Bronchial epithelial cell (primary cell): ENCODE results near the gene GPATCH11. TPM values are rescaled to one million over a fixed set of nuclear protein-coding genes. Genes with fewer than 3 reads are reported as not detected.

Experiments
- DNase-seq: peaks from one replicate; pipeline ENCODE4 v3.0.0-alpha.2; 2010; ENCODE audit warnings: low read depth
- FAIRE-seq: peaks from 2 replicates; lab custom pipeline; 2011; peaks lifted over from hg19 to GRCh38; lab: Jason Lieb, UNC
- H3K27me3 ChIP-seq: 2 replicates; pipeline ENCODE4 v1.5.1; 2011; ENCODE audit warnings: low read length; ENCODE audit not compliant: control insufficient read depth, insufficient read depth
- H3K36me3 ChIP-seq: 2 replicates; pipeline ENCODE4 v1.5.1; 2011; ENCODE audit warnings: low read length; ENCODE audit not compliant: control insufficient read depth, insufficient read depth
- H3K4me3 ChIP-seq: 2 replicates; pipeline ENCODE4 v1.5.1; 2011; ENCODE audit warnings: mild to moderate bottlenecking, low read depth, low read length, control low read depth
- total RNA-seq: library from RNA; depleted of rRNA; stranded (reverse); fragments of >200 nt; gene quantifications from 2 replicates; pipeline ENCODE4 v1.2.1, GENCODE V29; 2014
- TF ChIP-seq, protein P1 (sequence below): IDR thresholded peaks from 2 replicates; pipeline ENCODE4 v1.5.1; 2011; ENCODE audit warnings: mild to moderate bottlenecking, moderate library complexity, low read length, control low read depth, inconsistent platforms; ENCODE audit not compliant: insufficient read depth, severe bottlenecking

The GPATCH11 gene
- total RNA-seq, 1 donor from 2014 or later, result 3.7 TPM

- Histone ChIP-seq H3K4me3 (no peak overlapping the region), H3K36me3 (peaks cover 6% of the 10 kb centered on the region), H3K27me3 (no peaks in the 10 kb centered on the region)
- TF ChIP-seq, protein P1, sequence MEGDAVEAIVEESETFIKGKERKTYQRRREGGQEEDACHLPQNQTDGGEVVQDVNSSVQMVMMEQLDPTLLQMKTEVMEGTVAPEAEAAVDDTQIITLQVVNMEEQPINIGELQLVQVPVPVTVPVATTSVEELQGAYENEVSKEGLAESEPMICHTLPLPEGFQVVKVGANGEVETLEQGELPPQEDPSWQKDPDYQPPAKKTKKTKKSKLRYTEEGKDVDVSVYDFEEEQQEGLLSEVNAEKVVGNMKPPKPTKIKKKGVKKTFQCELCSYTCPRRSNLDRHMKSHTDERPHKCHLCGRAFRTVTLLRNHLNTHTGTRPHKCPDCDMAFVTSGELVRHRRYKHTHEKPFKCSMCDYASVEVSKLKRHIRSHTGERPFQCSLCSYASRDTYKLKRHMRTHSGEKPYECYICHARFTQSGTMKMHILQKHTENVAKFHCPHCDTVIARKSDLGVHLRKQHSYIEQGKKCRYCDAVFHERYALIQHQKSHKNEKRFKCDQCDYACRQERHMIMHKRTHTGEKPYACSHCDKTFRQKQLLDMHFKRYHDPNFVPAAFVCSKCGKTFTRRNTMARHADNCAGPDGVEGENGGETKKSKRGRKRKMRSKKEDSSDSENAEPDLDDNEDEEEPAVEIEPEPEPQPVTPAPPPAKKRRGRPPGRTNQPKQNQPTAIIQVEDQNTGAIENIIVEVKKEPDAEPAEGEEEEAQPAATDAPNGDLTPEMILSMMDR, result no peak
- FAIRE-seq (no peak), DNase-seq (no peak)
Observed at GRCh38 chr2:37060446-37060845, 23.9 kb upstream of the GPATCH11 start.

DNA sequence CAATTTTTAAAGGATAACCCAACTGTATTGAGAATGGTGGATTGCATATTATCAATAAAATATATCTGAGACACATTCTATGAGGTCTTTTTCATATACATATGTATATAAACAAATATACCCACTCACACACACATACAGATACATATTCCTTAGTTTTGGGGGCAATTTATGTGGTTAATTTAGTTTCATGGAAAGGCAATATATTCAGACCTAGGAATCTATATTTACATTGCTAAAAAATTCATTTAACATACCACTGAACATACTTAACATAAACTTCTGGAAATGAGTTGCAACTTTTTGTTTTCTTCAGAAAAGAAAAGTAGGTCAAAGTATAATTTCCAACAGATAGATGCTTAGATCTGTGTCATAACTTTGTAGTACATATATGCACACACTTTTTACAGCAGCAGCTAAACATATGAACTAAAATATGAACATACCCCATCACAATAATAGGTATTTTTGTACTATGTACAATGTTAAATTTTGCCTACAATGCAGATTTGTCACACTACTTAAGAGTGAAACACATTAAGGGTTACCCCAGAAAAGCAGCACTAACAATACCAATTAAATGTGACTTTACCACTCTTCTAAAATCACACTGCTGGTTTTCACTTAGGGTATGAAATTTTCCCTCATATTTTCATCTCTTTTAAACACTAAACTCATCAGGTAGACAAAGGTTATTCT is 23.2 kb upstream of the GPATCH11 start:
- Histone ChIP-seq H3K36me3 (peaks cover 11% of the 10 kb centered on the region), H3K27me3 (no peaks in the 10 kb centered on the region), H3K4me3 (no peak overlapping the region)
- FAIRE-seq (no peak), DNase-seq (no peak)
- TF ChIP-seq, protein P1, result no peak

DNA sequence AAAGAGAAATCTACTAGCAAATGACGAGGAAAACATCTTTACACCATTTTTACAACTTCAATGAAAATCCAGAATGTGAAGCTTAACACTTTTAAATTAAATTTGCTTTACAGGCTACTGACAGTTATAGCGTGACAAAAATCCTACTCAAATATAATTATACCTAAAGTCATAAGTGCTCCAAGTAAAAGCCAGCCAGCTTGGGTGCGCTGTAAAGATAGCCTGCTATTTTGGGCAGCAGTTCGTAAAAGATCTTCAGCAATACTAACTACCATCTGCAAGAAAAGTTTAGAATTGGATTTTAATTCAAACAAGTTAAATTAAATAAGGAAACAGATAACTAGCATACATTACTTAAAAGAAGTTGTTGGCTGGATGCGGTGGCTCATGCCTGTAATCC is 22.5 kb upstream of the GPATCH11 start:
- DNase-seq (no peak), FAIRE-seq (no peak)
- TF ChIP-seq, protein P1, result no peak
- Histone ChIP-seq H3K36me3 (peaks cover 11% of the 10 kb centered on the region), H3K4me3 (no peak overlapping the region), H3K27me3 (no peaks in the 10 kb centered on the region)

DNA sequence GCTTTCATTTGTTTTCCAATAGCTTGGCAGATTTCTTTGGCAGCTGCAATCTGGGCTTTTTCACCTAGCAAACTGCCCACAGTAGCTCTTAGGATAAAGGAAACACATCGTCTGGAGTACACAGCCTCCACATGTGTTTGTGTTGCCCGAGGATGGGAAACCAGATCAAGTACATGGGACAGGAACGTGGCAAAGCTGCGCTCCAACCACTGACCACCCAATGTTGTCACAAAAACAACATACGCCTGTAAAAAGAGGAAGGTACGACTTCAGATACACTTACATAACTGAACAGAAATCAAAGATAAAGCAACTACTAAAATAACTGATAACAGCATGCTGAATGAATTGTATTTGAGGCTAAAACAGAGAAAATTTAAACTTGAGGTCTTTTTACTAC is 15.6 kb upstream of the GPATCH11 start:
- DNase-seq (no peak), FAIRE-seq (no peak)
- Histone ChIP-seq H3K36me3 (peaks cover 12% of the 10 kb centered on the region), H3K4me3 (no peak overlapping the region), H3K27me3 (no peaks in the 10 kb centered on the region)
- TF ChIP-seq, protein P1, result no peak

DNA sequence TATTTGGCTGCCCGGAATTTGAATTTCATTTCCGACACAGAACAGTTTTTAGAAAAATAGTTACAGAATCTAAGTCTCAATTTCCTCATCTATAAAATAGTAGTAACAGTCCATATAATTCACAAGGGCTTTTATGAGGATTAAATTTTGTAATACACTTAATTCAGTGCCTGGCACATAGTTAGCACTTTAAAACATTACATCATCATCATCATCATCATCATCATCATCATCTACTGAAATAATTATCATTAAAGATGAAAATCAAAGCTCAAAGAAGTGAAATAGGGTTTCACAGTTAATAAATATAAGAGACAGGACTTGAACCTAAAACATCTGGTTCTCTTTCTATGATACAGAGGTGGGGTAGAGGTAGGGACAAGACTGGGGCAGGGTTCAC is 13.4 kb upstream of the GPATCH11 start:
- DNase-seq (no peak), FAIRE-seq (no peak)
- TF ChIP-seq, protein P1, result no peak
- Histone ChIP-seq H3K4me3 (no peak overlapping the region), H3K27me3 (no peaks in the 10 kb centered on the region), H3K36me3 (peaks cover 6% of the 10 kb centered on the region)

DNA sequence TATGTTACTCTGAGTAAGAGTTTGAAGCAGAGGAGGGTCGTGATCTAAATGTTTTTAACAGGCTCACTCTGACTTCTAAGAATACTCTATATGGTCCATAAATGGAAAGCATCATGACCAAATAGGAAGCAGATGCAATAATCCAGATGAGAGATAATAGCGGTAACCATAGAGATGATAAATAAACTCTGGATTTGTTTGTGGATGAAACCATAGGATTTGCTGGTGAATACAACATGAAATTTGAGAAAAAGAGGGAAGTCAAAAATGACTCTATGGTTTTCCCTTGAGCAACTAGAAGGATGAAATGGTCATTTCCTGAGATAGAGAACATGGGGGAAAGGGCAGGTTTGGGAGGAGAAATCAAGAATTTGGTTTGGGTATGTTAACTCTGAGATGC is 4.1 kb upstream of the GPATCH11 start:
- no peak for FAIRE-seq
- H3K36me3 ChIP-seq, result no peaks in the 10 kb centered on the region
- TF ChIP-seq, protein P1, result no peak

More for the DNA sequence above, 4.1 kb upstream of the GPATCH11 start:
- Histone ChIP-seq H3K27me3 (no peaks in the 10 kb centered on the region), H3K4me3 (no peak overlapping the region)
- DNase-seq, result no peak
